Effector memory CD8-positive, alpha-beta T cell (primary cell): ENCODE results near the gene GALNTL6.
"Not testable (repeated sequence)": the region's sequence is repeated elsewhere in the genome, so short reads cannot be mapped to it uniquely, and the experiment has no call there.

Experiments
- ATAC-seq: fragments of 150-1000 bp; cut with Tn5 transposase; replicated peaks from 2 replicates; pipeline ENCODE4 v1.10.0; 2021; ENCODE audit warnings: mild to moderate bottlenecking, moderate library complexity
- DNase-seq, 3 experiments: peaks; one replicate each; pipeline ENCODE4 v3.0.0; 2021
- H3K27ac Mint-ChIP-seq, 2 donors: one replicate each; pipeline ENCODE4 v1.8.0; 2022; ENCODE audit warnings: mild to moderate bottlenecking in 2 of 2, mixed read lengths in 2 of 2, moderate library complexity in 2 of 2
- H3K27me3 Mint-ChIP-seq, 2 donors: one replicate each; pipeline ENCODE4 v1.8.0; 2022; ENCODE audit warnings: mixed read lengths in 2 of 2
- H3K36me3 Mint-ChIP-seq: one replicate; pipeline ENCODE4 v1.8.0; 2022; ENCODE audit warnings: mild to moderate bottlenecking, moderate library complexity, mixed read lengths; ENCODE audit not compliant: insufficient read depth
- H3K4me1 Mint-ChIP-seq, 2 donors: one replicate each; pipeline ENCODE4 v1.8.0; 2022; ENCODE audit warnings: low read depth in 2 of 2, mixed read lengths in 2 of 2
- H3K4me3 Mint-ChIP-seq, 2 donors: one replicate each; pipeline ENCODE4 v1.8.0; 2022; ENCODE audit warnings: mild to moderate bottlenecking in 2 of 2, mixed read lengths in 2 of 2, moderate library complexity in 2 of 2
- H3K9me3 Mint-ChIP-seq, 2 donors: one replicate each; pipeline ENCODE4 v1.8.0; 2022; ENCODE audit warnings: mixed read lengths in 2 of 2

The GALNTL6 gene

GRCh38 chr4:172377486-172378140 lies 564.4 kb downstream of the GALNTL6 start:
- Mint-ChIP-seq H3K27ac (no peak overlapping the region), H3K36me3 (no peaks in the 10 kb centered on the region), H3K9me3 (peaks cover 5 to 10% of the 10 kb centered on the region in 2 donors), H3K4me3 (no peak overlapping the region), H3K27me3 (no peaks in the 10 kb centered on the region), H3K4me1 (no peaks in the 10 kb centered on the region)
- ATAC-seq (no peak), DNase-seq (no peak)

DNA sequence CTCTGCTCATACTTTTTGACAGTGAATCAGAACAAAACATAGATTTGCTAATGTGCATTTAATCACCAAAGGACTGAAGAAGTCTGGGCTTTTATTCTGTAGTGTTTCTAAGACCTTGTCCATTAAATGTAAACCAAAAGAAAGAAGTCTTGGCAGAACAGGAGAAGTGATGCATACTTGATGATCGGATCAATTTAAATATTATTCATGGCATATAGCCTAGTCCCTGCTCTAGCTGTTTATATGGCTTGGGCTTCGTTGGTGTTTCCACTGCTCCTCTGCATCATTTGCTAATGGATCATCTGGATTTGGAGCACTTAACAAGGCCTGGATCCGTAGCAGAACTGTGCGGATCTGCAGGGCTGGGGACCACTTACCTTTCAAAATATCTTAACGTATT lies 566.6 kb downstream of the GALNTL6 start:
- no peak overlapping the region for H3K27ac Mint-ChIP-seq
- no peak for DNase-seq
- no peaks in the 10 kb centered on the region for H3K36me3 Mint-ChIP-seq
- H3K27me3 Mint-ChIP-seq: no peaks in the 10 kb centered on the region
- no peak overlapping the region for H3K4me3 Mint-ChIP-seq
- no peaks in the 10 kb centered on the region for H3K4me1 Mint-ChIP-seq
- no peak for ATAC-seq
- peaks cover 5 to 10% of the 10 kb centered on the region in 2 donors for H3K9me3 Mint-ChIP-seq

DNA sequence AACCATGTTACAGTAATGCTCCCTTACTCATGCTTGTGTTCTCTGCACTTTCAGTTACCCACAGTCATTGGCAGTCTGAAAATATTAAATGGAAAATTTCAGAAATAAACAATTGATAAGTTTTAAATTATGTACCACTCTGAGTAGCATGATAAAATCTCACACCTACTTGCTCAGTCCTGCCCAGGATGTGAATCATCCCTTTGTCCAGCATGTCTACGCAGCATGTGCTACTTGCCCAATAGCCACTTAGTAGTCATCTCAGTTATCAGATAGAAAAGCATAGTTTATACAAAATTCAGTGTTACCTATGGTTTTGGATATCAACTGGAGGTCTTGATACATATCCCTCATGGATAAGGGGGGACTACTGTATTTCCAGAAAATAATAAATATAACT lies 577.1 kb downstream of the GALNTL6 start:
- Mint-ChIP-seq H3K9me3 (peaks cover 8 to 9% of the 10 kb centered on the region in 2 donors), H3K36me3 (no peaks in the 10 kb centered on the region), H3K4me3 (no peak overlapping the region), H3K27me3 (no peaks in the 10 kb centered on the region), H3K4me1 (no peaks in the 10 kb centered on the region), H3K27ac (no peak overlapping the region)
- ATAC-seq: no peak
- no peak for DNase-seq

- no peaks in the 10 kb centered on the region for H3K4me1 Mint-ChIP-seq
- no peaks in the 10 kb centered on the region for H3K36me3 Mint-ChIP-seq
- no peaks in the 10 kb centered on the region for H3K27me3 Mint-ChIP-seq
- ATAC-seq (no peak), DNase-seq (no peak)
- no peak overlapping the region for H3K4me3 Mint-ChIP-seq
- peaks cover 7 to 8% of the 10 kb centered on the region in 2 donors for H3K9me3 Mint-ChIP-seq
- H3K27ac Mint-ChIP-seq: no peak overlapping the region
Measured at GRCh38 chr4:172392741-172393140, 579.5 kb downstream of the GALNTL6 start.

DNA sequence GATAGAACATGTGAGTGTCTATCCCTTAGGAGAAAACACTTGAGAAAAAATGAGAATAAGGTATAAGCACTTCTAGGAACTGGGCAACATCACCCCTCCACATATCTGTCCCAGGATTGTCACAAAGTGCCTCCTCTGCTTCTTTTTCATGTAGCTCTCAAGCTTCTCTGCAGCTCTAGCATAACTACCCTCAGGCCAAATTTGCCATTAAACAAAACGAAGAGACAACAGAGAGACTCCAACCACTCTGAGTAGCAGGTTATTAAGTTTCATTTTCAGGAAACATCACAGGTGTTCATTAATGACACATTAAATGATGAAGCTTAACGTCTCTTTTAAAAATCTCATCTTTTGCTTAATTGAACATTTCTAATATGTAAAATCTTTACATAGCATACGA lies 580.0 kb downstream of the GALNTL6 start:
- ATAC-seq (no peak), DNase-seq (no peak)
- Mint-ChIP-seq H3K9me3 (peaks cover 6 to 8% of the 10 kb centered on the region in 2 donors), H3K27ac (no peak overlapping the region), H3K4me3 (no peak overlapping the region), H3K4me1 (no peaks in the 10 kb centered on the region), H3K36me3 (no peaks in the 10 kb centered on the region), H3K27me3 (no peaks in the 10 kb centered on the region)

GRCh38 chr4:172404676-172405075 lies 591.5 kb downstream of the GALNTL6 start:
- no peak overlapping the region for H3K27ac Mint-ChIP-seq
- DNase-seq (no peak), ATAC-seq (no peak)
- H3K36me3 Mint-ChIP-seq: no peaks in the 10 kb centered on the region
- no peak overlapping the region for H3K4me3 Mint-ChIP-seq
- H3K27me3 Mint-ChIP-seq: no peaks in the 10 kb centered on the region
- no peaks in the 10 kb centered on the region for H3K4me1 Mint-ChIP-seq
- peaks cover 3 to 7% of the 10 kb centered on the region in 2 donors for H3K9me3 Mint-ChIP-seq

DNA sequence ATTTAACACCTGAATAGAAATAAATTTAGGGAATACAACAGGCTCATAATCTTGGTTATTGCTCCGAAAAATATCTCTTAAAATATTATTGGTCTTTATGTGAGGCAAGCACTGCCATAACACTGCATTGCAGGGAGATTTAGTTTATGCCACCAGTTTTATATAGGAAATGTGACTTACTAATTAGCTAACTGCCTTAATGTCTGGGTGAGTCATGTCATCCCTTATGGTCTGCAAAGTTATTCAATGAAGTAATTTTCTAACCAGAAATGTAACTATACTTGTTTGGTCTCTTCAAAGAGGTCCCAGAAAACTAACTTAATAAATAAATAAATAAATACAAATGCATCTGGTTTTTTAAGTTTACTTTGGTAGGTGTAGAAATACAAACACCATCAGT lies 597.2 kb downstream of the GALNTL6 start:
- no peaks in the 10 kb centered on the region for H3K27me3 Mint-ChIP-seq
- no peak overlapping the region for H3K4me3 Mint-ChIP-seq
- DNase-seq (no peak), ATAC-seq (no peak)
- peaks cover 0 to 2% of the 10 kb centered on the region in 2 donors for H3K9me3 Mint-ChIP-seq
- no peak overlapping the region for H3K27ac Mint-ChIP-seq
- no peaks in the 10 kb centered on the region for H3K4me1 Mint-ChIP-seq
- no peaks in the 10 kb centered on the region for H3K36me3 Mint-ChIP-seq

DNA sequence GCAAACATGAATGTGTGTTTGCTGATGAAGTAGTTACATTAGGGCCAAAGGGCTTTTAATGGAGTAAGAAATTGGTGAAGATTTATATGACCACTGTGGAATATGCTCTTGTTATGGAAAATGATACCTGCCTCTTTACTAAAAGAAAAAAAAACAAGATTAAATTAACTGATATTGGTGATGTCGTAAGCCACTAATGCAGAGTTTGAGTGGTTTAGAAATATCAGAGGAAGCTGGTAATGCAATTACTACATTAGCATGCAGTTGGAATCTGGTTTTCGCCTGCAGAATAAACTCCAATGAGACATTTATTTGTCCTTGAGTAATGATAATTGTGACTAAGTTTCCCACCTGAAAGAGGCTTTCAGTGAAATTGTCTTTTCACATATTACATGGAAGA lies 597.9 kb downstream of the GALNTL6 start:
- H3K27ac Mint-ChIP-seq: no peak overlapping the region
- no peaks in the 10 kb centered on the region for H3K4me1 Mint-ChIP-seq
- DNase-seq (no peak), ATAC-seq (no peak)
- H3K27me3 Mint-ChIP-seq: no peaks in the 10 kb centered on the region
- no peak overlapping the region for H3K4me3 Mint-ChIP-seq
- H3K36me3 Mint-ChIP-seq: no peaks in the 10 kb centered on the region
- peaks cover 0 to 7% of the 10 kb centered on the region in 2 donors for H3K9me3 Mint-ChIP-seq

DNA sequence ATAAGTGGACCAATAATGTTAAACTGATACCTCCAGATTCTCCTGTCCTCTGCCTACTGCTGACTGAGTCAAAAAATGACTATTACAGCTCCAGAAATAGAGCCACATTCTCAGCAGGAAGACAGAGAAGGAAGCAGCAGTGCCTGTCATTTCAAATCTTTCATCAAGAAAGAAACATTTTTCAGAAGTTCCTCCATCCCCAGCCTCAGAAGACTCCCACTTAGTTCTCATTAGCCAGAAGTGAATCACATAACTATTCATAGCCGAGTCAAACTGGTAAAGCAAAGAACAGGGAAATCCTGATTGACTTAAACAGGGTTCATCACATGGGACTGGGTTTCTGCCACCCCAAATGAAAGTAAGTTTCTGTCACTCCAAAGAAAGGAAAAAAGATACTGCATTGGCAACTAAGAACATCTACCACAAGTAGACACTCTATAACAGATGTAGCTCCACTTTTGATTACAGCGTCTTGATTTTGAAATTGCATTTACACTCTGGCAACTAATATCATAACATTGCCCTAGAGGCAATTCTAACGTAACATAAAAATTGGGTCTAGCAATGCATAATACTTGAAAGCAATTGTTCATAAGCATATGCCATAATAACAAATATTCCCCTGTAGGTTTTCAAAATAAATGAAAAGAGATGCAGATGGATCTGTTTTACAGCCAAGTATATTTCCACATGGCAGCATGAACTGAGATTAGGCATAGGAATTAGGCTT lies 599.8 kb downstream of the GALNTL6 start:
- Mint-ChIP-seq H3K36me3 (peaks cover 3% of the 10 kb centered on the region), H3K9me3 (peaks cover 0 to 7% of the 10 kb centered on the region in 2 donors), H3K27me3 (no peaks in the 10 kb centered on the region), H3K4me1 (no peaks in the 10 kb centered on the region), H3K4me3 (no peak overlapping the region), H3K27ac (no peak overlapping the region)
- ATAC-seq (no peak), DNase-seq (no peak)

DNA sequence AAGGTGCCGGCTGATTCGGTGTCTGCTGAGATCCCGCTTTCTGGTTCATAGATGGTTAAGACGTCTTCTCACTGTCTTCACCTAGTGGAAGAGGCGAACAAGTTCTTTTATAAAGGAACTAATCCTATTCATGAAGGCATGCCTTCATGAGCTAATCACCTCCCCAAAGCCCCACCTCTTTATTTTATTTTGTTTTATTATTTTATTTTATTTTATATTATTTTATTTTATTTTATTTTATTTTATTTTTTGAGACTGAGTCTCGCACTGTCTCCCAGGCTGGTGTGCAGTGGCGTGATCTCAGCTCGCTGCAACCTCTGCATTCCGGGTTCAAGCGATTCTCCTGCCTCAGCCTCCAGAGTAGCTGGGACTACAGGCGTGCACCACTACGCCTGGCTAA lies 615.8 kb downstream of the GALNTL6 start:
- not testable (repeated sequence) for H3K27ac Mint-ChIP-seq, H3K4me3 Mint-ChIP-seq, ATAC-seq, H3K27me3 Mint-ChIP-seq, H3K9me3 Mint-ChIP-seq, DNase-seq, H3K4me1 Mint-ChIP-seq, H3K36me3 Mint-ChIP-seq

DNA sequence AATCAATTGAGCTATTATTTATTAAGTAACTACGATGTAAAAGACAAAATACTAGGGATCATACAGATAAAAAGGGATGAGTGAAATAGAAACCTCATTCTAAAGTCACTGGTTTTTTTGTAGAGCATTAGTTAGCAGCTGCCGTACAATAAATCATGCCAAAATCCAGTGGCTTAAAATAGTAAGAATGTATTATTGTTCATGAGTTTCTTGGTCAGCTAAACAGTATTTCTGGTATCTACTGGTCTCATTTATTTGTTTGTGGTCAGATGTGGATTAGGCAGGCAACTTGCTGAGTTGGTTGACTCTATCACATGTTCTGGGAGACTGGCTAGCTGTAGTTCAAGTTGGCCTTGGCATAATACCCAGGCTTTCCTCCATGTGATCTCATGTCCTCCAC lies 667.3 kb downstream of the GALNTL6 start:
- H3K4me1 Mint-ChIP-seq: no peaks in the 10 kb centered on the region
- H3K36me3 Mint-ChIP-seq: no peaks in the 10 kb centered on the region
- DNase-seq (no peak), ATAC-seq (no peak)
- H3K4me3 Mint-ChIP-seq: no peak overlapping the region
- peaks cover 0 to 21% of the 10 kb centered on the region in 2 donors for H3K9me3 Mint-ChIP-seq
- no peaks in the 10 kb centered on the region for H3K27me3 Mint-ChIP-seq
- no peak overlapping the region for H3K27ac Mint-ChIP-seq

DNA sequence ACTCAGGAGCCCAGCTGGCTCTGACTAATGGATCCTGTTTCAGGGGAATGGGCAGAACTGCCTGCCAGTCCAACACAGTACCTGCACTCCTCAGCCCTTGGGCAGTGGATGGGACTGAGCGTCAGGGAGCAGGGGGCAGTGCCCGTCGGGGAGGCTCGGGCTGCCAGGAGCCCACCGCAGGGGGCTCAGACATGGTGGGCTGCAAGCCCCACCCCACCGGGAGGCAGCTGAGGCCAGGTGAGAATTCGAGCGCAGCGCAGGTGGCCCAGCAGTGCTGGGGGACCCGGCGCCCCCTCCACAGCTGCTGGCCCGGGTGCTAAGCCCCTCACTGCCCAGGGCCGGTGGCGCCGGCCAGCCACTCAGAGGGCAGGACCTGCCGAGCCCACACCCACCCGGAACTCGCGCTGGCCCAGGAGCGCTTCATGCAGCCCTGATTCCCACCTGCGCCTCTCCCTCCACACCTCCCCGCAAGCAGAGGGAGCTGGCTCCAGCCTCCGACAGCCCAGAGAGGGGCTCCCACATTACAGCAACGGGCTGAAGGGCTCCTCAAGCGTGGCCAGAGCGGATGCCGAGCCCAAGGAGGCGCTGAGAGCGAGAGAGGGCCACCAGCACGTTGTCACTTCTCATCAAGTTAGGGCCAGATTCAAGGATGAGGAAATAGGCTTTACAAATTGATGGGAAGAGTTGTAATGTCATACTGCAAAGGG lies 668.8 kb downstream of the GALNTL6 start:
- peaks cover 0 to 21% of the 10 kb centered on the region in 2 donors for H3K9me3 Mint-ChIP-seq
- no peak for ATAC-seq
- no peaks in the 10 kb centered on the region for H3K4me1 Mint-ChIP-seq
- no peak for DNase-seq
- H3K27ac Mint-ChIP-seq: no peak overlapping the region
- H3K27me3 Mint-ChIP-seq: no peaks in the 10 kb centered on the region
- no peak overlapping the region for H3K4me3 Mint-ChIP-seq
- no peaks in the 10 kb centered on the region for H3K36me3 Mint-ChIP-seq

GRCh38 chr4:172485007-172485406 lies 671.8 kb downstream of the GALNTL6 start:
- H3K9me3 Mint-ChIP-seq: peaks cover 1 to 7% of the 10 kb centered on the region in 2 donors
- no peak for ATAC-seq
- no peak overlapping the region for H3K27ac Mint-ChIP-seq
- DNase-seq: no peak
- no peaks in the 10 kb centered on the region for H3K36me3 Mint-ChIP-seq
- H3K4me3 Mint-ChIP-seq: no peak overlapping the region
- no peaks in the 10 kb centered on the region for H3K27me3 Mint-ChIP-seq
- H3K4me1 Mint-ChIP-seq: no peaks in the 10 kb centered on the region

DNA sequence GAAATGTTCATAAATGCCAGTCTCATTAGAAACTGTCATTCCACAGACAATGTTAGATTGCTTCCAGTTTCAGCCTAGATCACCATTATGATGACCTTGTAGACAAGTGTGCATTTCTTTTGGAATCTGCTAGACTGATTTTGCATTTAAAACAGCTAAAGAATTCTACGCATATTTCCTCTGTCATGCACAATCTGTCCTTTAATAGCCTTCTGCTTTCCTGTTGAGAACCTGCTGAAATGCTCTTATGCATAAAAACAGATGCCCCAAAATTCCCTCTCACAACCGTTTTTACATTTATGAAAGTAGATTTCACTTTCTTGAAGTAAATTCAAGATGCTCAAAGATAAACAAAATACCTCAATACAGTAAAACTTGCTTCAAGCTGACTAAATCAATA lies 673.3 kb downstream of the GALNTL6 start:
- H3K36me3 Mint-ChIP-seq: no peaks in the 10 kb centered on the region
- H3K4me3 Mint-ChIP-seq: no peak overlapping the region
- no peak overlapping the region for H3K27ac Mint-ChIP-seq
- DNase-seq: no peak
- H3K4me1 Mint-ChIP-seq: no peaks in the 10 kb centered on the region
- ATAC-seq: no peak
- no peaks in the 10 kb centered on the region for H3K27me3 Mint-ChIP-seq
- H3K9me3 Mint-ChIP-seq: peaks cover 0 to 1% of the 10 kb centered on the region in 2 donors
